ENCODE measurements around the gene CLCN4.

Gene CLCN4

GRCh38 chrX:10246297-10246696 lies 89.5 kb downstream of the CLCN4 start:
- no peak for DNase-seq

- DNase-seq, result no peak
Measured at GRCh38 chrX:10246846-10247245, 90.1 kb downstream of the CLCN4 start.

GRCh38 chrX:10254739-10255138 lies 98.0 kb downstream of the CLCN4 start:
- DNase-seq, result no peak

GRCh38 chrX:10259716-10260115 lies 102.9 kb downstream of the CLCN4 start:
- no peak for DNase-seq

GRCh38 chrX:10265775-10266174 lies 109.0 kb downstream of the CLCN4 start:
- DNase-seq, result no peak

GRCh38 chrX:10278716-10279115 lies 121.9 kb downstream of the CLCN4 start:
- DNase-seq, result no peak

- DNase-seq, result no peak
Measured at GRCh38 chrX:10280071-10280470, 123.3 kb downstream of the CLCN4 start.

GRCh38 chrX:10282490-10282889 lies 125.7 kb downstream of the CLCN4 start:
- no peak for DNase-seq

GRCh38 chrX:10286195-10286594 lies 129.4 kb downstream of the CLCN4 start:
- DNase-seq, result no peak

All from NCI-H2029 treated with DMSO at 0.1 percent for 48 hours (cell line).